GM18511 (cell line): ENCODE data around the gene NAA40.

ENCODE experiments used
- ATAC-seq: cut with Tn5 transposase; IDR thresholded peaks from one replicate; pipeline ENCODE4 v1.9.1; 2021; ENCODE audit warnings: mild to moderate bottlenecking, moderate library complexity; ENCODE audit not compliant: unreplicated experiment

Gene NAA40

GRCh38 chr11:63912678-63913077 lies 26.1 kb upstream of the NAA40 start:
- no peak for ATAC-seq

GRCh38 chr11:63913866-63914830 lies 24.7 kb upstream of the NAA40 start:
- no peak for ATAC-seq

GRCh38 chr11:63914896-63915691 lies 23.7 kb upstream of the NAA40 start:
- no peak for ATAC-seq

- no peak for ATAC-seq
Measured at GRCh38 chr11:63915961-63916836, 22.6 kb upstream of the NAA40 start.

- no peak for ATAC-seq
Measured at GRCh38 chr11:63916837-63917691, 21.7 kb upstream of the NAA40 start, which contains the start of gene RCOR2. TSS of gene RCOR2 (minus strand) at chr11:63917164. CDS start at chr11:63916456, 708 bp downstream.

- no peak for ATAC-seq
Measured at GRCh38 chr11:63917692-63918506, 20.9 kb upstream of the NAA40 start.

- ATAC-seq = no peak
Measured at GRCh38 chr11:63918507-63919191, 20.2 kb upstream of the NAA40 start.

- ATAC-seq = no peak
Measured at GRCh38 chr11:63919267-63920125, 19.3 kb upstream of the NAA40 start.

GRCh38 chr11:63920126-63920938 lies 18.5 kb upstream of the NAA40 start:
- ATAC-seq = no peak

GRCh38 chr11:63920939-63921417 lies 17.8 kb upstream of the NAA40 start:
- ATAC-seq = no peak

- ATAC-seq = no peak
Measured at GRCh38 chr11:63922673-63923192, 16.1 kb upstream of the NAA40 start.

- ATAC-seq = no peak
Measured at GRCh38 chr11:63923319-63923718, 15.5 kb upstream of the NAA40 start.

- no peak for ATAC-seq
Measured at GRCh38 chr11:63929616-63930015, 9.2 kb upstream of the NAA40 start.

- no peak for ATAC-seq
Measured at GRCh38 chr11:63931045-63931444, 7.8 kb upstream of the NAA40 start.

- ATAC-seq = no peak
Measured at GRCh38 chr11:63931876-63932275, 6.9 kb upstream of the NAA40 start.

GRCh38 chr11:63933459-63933858 lies 5.3 kb upstream of the NAA40 start:
- no peak for ATAC-seq
